ENCODE data around the gene ACOT7.

GRCh38 chr1:6317098-6317760 lies 76.3 kb downstream of the ACOT7 start:
- TF ChIP-seq POLR2A (IDR thresholded peaks at IDR 0.05; ENCODE audit: low read depth) (no peak), CTCF (IDR thresholded peaks at IDR 0.05) (no peak), POLR2AphosphoS5 (IDR thresholded peaks at IDR 0.05) (no peak)

Data from esophagus muscularis mucosa (tissue), 3 donors.